ENCODE data around the gene SEBOX.
A peak's percentile ranks its signal among the peaks of the same experiment; 100 is the strongest.

The SEBOX gene

DNA sequence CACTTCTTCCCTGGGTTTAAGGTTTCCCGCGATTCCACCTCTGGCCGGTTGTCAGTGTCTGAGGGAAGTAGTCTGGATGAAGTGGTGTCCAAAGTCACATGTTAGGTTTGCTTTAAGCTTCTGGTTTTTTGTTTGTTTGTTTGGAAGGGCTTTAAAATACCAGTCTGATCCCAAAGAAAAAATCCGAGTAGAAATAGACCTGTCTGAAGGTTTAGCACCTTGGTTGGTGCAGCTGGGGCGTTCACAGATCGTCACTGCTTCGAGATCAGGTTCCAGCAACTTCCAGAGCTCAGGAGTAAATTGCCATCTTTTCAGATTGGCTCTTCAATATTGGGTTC, 45.4 kb downstream of the SEBOX start:
- TF ChIP-seq, protein P1, sequence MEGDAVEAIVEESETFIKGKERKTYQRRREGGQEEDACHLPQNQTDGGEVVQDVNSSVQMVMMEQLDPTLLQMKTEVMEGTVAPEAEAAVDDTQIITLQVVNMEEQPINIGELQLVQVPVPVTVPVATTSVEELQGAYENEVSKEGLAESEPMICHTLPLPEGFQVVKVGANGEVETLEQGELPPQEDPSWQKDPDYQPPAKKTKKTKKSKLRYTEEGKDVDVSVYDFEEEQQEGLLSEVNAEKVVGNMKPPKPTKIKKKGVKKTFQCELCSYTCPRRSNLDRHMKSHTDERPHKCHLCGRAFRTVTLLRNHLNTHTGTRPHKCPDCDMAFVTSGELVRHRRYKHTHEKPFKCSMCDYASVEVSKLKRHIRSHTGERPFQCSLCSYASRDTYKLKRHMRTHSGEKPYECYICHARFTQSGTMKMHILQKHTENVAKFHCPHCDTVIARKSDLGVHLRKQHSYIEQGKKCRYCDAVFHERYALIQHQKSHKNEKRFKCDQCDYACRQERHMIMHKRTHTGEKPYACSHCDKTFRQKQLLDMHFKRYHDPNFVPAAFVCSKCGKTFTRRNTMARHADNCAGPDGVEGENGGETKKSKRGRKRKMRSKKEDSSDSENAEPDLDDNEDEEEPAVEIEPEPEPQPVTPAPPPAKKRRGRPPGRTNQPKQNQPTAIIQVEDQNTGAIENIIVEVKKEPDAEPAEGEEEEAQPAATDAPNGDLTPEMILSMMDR (conservative IDR thresholded peaks at IDR 0.05), result no peak
- peak overlapping the region; percentile 88 for H3K27ac ChIP-seq

GRCh38 chr17:28318759-28319597, 46.0 kb downstream of the SEBOX start, which contains the start of gene TMEM97:
Gene TMEM97, plus strand, starts transcription at chr17:28319200. Its CDS starts 40 bp downstream, at chr17:28319240.
- TF ChIP-seq, protein P1 (conservative IDR thresholded peaks at IDR 0.05), result peak; percentile 14
- H3K27ac ChIP-seq, result peak within 1 kb of the TSS; percentile 88

- peak overlapping the region; percentile 88 for H3K27ac ChIP-seq
- TF ChIP-seq, protein P1 (conservative IDR thresholded peaks at IDR 0.05), result no peak
These were observed 46.8 kb downstream of the SEBOX start for GRCh38 chr17:28317966-28318758.

DNA sequence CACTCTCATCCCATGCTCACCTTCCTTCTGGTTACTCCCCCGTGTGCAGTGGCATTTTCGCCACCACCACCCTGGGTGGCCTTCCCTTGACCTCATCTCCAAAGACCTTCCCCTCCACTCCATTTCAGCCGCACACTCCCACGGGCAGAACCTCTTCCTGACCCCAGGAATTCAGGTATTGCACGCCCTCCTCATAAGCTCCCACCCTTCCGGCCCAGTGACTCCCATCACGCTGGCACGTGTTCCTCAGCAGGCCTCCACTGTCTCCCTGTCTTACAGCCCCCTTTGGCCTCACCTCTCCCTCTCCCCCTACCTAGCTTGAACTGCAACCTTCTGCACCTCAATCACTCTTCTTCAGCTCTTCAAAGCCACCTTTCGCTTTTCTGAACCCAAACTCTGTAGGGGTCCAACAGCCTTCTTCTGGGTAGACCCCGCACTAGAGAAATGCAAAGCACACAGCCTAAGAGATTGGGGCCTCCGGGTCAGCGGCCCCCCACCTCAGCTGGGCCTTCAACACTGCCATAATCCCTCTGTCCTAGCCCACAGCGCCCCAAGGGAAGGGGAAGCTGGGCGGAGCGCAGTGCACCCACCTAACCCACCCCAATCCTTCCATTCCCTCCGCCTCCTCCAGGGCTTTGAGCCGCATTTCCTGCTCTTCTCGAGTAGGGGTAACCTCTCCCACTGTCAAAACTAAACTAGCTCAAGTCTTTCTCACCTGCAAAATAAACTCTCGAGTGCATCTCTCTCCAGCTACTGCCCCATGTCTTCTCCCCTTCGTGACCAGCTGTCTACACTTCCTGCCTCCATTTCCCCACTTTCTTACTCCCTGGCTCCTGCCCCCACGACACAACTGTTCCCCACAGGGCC, 47.7 kb downstream of the SEBOX start:
- peak overlapping the region; percentile 88 for H3K27ac ChIP-seq
- TF ChIP-seq, protein P1 (conservative IDR thresholded peaks at IDR 0.05), result no peak

DNA sequence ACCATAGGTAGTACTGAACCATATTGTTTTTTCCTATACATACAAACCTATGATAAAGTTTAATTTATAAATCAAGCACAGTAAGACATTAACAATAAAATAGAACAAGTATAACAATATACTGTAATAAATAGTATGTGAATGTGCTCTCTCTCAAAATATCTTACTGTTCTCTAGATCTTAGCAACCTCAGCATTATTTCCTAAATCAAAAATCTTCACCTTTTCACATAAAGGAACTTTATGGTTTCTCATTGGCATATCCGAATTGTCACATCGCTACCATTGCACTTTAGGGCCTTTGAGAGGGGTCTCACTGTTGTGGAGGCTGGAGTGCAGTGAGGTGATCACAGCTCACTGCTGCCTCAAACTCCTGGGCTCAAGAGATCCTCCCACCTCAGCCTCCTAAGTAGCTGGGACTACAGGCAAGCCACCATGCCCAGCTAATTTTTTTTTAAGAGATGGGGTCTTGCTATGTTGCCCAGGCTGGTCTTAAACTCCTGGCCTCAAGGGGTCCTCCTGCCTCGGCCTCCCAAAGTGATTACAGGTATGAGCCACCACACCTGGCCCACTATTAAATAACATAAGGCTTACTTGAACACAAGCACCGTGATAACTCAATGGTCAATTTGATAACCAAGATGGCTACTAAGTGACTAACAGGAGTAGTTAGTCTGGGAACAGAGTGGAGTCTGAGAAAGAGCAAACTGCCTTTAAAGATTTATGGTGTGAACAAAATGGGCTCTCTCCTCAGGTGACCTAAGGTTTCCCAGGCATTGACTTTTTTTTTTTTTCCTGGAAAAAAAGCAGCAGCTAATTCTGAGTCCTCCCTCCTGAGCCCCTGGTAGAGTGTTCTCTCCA, 48.9 kb downstream of the SEBOX start:
- no peak overlapping the region for H3K27ac ChIP-seq

GRCh38 chr17:28313841-28314240, 51.2 kb downstream of the SEBOX start:
- no peak overlapping the region for H3K27ac ChIP-seq
- TF ChIP-seq, protein P1 (conservative IDR thresholded peaks at IDR 0.05), result no peak

More for the DNA sequence above, 48.9 kb downstream of the SEBOX start:
- TF ChIP-seq, protein P1 (conservative IDR thresholded peaks at IDR 0.05), result no peak

Measured in VCaP (cell line).